ENCODE measurements around the gene NBPF4. TPM values are rescaled to one million over a fixed set of nuclear protein-coding genes. Genes with fewer than 3 reads are reported as not detected.

NBPF4 gene
- total RNA-seq, 3 donors from 2014 or later = 0.08 to 0.13 TPM; not detected in 1

- Mint-ChIP-seq H3K4me3 (peak overlapping the region; percentile 89), H3K27me3 (ENCODE audit: low read depth) (no peaks in the 10 kb centered on the region), H3K4me1 (ENCODE audit: low read depth) (peaks cover 30% of the 10 kb centered on the region), H3K36me3 (ENCODE audit: insufficient read depth) (peaks cover 10% of the 10 kb centered on the region), H3K9me3 (no peaks in the 10 kb centered on the region)
- ATAC-seq = no peak
- DNase-seq = no peak
Observed at GRCh38 chr1:108199201-108199691, 44.6 kb downstream of the NBPF4 start.

GRCh38 chr1:108194051-108194450 lies 49.8 kb downstream of the NBPF4 start:
- Mint-ChIP-seq H3K4me1 (ENCODE audit: low read depth) (peaks cover 18% of the 10 kb centered on the region), H3K27me3 (ENCODE audit: low read depth) (no peaks in the 10 kb centered on the region), H3K9me3 (peaks cover 6% of the 10 kb centered on the region), H3K36me3 (ENCODE audit: insufficient read depth) (peaks cover 20% of the 10 kb centered on the region), H3K4me3 (no peak overlapping the region)
- no peak for ATAC-seq
- no peak for DNase-seq

DNA sequence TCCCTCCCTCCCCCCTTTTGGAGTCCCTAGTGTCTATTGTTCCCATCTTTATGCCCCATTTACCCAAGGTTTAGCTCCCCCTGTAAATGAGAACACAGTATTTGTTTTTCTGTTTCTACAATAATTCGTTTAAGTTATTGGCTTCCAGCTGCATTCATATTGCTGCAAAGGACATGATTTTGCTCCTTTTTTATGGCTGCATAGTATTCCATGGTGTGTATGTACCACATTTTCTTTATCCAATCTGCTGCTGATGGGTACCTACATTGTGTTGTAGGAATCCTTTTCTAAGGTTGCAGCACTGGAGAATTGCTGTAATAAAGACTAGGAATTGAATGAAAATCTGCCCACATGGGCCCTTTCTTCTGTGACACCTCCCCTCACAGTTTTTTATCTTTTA lies 50.5 kb downstream of the NBPF4 start:
- no peak overlapping the region for H3K4me3 Mint-ChIP-seq
- H3K9me3 Mint-ChIP-seq = peaks cover 6% of the 10 kb centered on the region
- no peak for ATAC-seq
- peaks cover 28% of the 10 kb centered on the region for H3K36me3 Mint-ChIP-seq (ENCODE audit: insufficient read depth)
- DNase-seq = no peak
- H3K27me3 Mint-ChIP-seq (ENCODE audit: low read depth) = no peaks in the 10 kb centered on the region
- H3K4me1 Mint-ChIP-seq (ENCODE audit: low read depth) = peaks cover 16% of the 10 kb centered on the region

GRCh38 chr1:108192581-108192980 lies 51.3 kb downstream of the NBPF4 start:
- no peak for ATAC-seq
- Mint-ChIP-seq H3K27me3 (ENCODE audit: low read depth) (no peaks in the 10 kb centered on the region), H3K36me3 (ENCODE audit: insufficient read depth) (peaks cover 33% of the 10 kb centered on the region)

GRCh38 chr1:108190686-108191416 lies 53.0 kb downstream of the NBPF4 start:
- Mint-ChIP-seq H3K36me3 (ENCODE audit: insufficient read depth) (peaks cover 33% of the 10 kb centered on the region), H3K4me1 (ENCODE audit: low read depth) (peaks cover 9% of the 10 kb centered on the region)

More at GRCh38 chr1:108192581-108192980, 51.3 kb downstream of the NBPF4 start:
- Mint-ChIP-seq H3K9me3 (peaks cover 9% of the 10 kb centered on the region), H3K4me3 (no peak overlapping the region), H3K4me1 (ENCODE audit: low read depth) (peaks cover 10% of the 10 kb centered on the region)
- DNase-seq = no peak

DNA sequence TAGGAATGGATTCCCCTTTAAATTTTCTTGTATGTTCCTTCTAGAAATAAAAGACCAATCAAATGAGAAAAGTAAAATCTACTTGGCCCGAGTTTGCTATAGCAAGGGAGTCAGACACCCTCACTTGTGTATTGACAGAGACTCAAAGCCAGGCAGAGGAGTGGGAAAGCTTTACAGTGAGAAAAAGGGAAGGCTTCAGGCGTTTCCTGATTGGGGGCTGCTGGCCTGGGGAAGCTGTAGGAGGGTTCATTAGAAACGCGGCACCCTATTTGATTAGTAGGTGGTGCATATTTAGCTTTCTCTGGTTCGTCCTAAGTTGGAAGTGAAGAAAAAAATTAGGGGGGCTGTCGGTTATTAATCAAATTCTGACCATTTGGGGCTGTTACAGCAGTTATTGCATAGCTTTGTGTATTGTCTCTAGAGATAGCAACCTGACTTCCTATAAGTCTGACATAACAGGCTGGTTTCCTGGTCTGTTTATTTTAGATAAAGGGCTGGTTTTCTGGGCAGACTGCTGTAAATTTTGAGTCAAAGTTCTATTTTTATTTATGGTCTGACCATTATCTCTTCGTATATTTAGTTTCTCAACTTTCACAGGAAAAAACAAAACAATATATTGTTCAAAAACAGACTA lies 53.8 kb downstream of the NBPF4 start:
- Mint-ChIP-seq H3K4me1 (ENCODE audit: low read depth) (peaks cover 9% of the 10 kb centered on the region), H3K9me3 (peaks cover 9% of the 10 kb centered on the region), H3K36me3 (ENCODE audit: insufficient read depth) (peaks cover 31% of the 10 kb centered on the region), H3K4me3 (no peak overlapping the region), H3K27me3 (ENCODE audit: low read depth) (no peaks in the 10 kb centered on the region)
- ATAC-seq = no peak
- DNase-seq = no peak

More at GRCh38 chr1:108190686-108191416, 53.0 kb downstream of the NBPF4 start:
- ATAC-seq (no peak), DNase-seq (no peak)
- Mint-ChIP-seq H3K27me3 (ENCODE audit: low read depth) (no peaks in the 10 kb centered on the region), H3K9me3 (peaks cover 9% of the 10 kb centered on the region), H3K4me3 (no peak overlapping the region)

- ATAC-seq (no peak), DNase-seq (no peak)
- Mint-ChIP-seq H3K4me1 (ENCODE audit: low read depth) (peaks cover 9% of the 10 kb centered on the region), H3K36me3 (ENCODE audit: insufficient read depth) (peaks cover 35% of the 10 kb centered on the region), H3K4me3 (no peak overlapping the region), H3K27me3 (ENCODE audit: low read depth) (no peaks in the 10 kb centered on the region), H3K9me3 (peaks cover 9% of the 10 kb centered on the region)
Observed at GRCh38 chr1:108188801-108189200, 55.1 kb downstream of the NBPF4 start.

DNA sequence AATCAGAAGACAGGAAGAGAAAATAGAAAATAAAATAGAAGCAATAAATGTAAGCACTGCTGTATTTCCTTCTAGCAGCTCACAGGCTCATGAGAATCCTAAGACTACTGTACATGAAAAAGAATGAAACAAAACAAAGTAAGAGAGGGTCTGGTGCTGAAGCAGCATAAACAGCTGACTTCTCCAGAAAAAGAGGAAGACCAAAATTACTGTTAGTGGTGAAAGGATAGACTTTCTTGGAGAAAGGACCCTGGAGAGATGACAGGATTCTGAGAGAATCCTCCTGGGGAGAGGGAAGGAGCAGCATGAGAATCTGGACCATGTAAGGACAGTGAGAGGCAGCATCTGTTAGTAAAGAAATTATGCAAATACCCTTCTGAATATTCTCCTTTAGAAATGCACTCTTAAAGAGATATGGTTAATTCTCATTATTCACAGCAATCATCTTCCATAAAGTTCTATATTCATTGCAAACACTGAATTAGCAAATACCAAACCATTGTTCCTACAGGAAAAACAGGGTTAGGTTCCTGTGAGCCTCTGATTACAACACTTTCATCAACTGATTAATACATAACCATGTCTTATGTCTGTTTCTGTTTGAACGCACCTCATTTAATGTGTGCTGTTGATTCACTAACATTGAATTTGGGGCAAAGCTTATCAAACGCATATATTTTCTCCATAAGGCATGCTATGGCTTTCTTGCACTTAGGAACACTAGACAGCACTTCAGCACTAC lies 60.7 kb downstream of the NBPF4 start:
- H3K36me3 Mint-ChIP-seq (ENCODE audit: insufficient read depth) = peaks cover 43% of the 10 kb centered on the region
- ATAC-seq = no peak

GRCh38 chr1:108179018-108179417 lies 64.9 kb downstream of the NBPF4 start:
- DNase-seq = no peak
- Mint-ChIP-seq H3K27me3 (ENCODE audit: low read depth) (no peaks in the 10 kb centered on the region), H3K4me3 (no peak overlapping the region), H3K9me3 (no peaks in the 10 kb centered on the region), H3K4me1 (ENCODE audit: low read depth) (peaks cover 20% of the 10 kb centered on the region), H3K36me3 (ENCODE audit: insufficient read depth) (peaks cover 59% of the 10 kb centered on the region)
- ATAC-seq = no peak

More for the DNA sequence above, 60.7 kb downstream of the NBPF4 start:
- DNase-seq = no peak
- peaks cover 3% of the 10 kb centered on the region for H3K9me3 Mint-ChIP-seq
- H3K4me3 Mint-ChIP-seq = no peak overlapping the region
- peaks cover 9% of the 10 kb centered on the region for H3K4me1 Mint-ChIP-seq (ENCODE audit: low read depth)
- no peaks in the 10 kb centered on the region for H3K27me3 Mint-ChIP-seq (ENCODE audit: low read depth)

Other genes with a start within 250 kb of the NBPF4 start
- gene SLC25A24, start 43.7 kb downstream of the NBPF4 start, total RNA-seq = 1 to 10 TPM; 6.0 to 9.7 (median 6.1) TPM
- gene NBPF6, start 206.3 kb upstream of the NBPF4 start, total RNA-seq = not detected